Suprapubic skin (tissue), 4 donors: ENCODE data around the gene PITX1. TPM values are rescaled to one million over a fixed set of nuclear protein-coding genes. Genes with fewer than 3 reads are reported as not detected.

Experiments
- DNase-seq, 2 donors: peaks; one replicate each; pipeline ENCODE4 v3.0.0-alpha.2; 2019; ENCODE audit warnings: low spot score in 2 of 2
- H3K27ac ChIP-seq: fragments of 200-600 bp; sonication (generic); one replicate; pipeline ENCODE4 v1.5.1; 2019
- H3K27me3 ChIP-seq: fragments of 200-600 bp; sonication (generic); one replicate; pipeline ENCODE4 v1.5.1; 2019
- H3K36me3 ChIP-seq: fragments of 200-600 bp; sonication (generic); one replicate; pipeline ENCODE4 v1.5.1; 2019
- H3K4me1 ChIP-seq: fragments of 200-600 bp; sonication (generic); one replicate; pipeline ENCODE4 v1.5.1; 2019
- H3K4me3 ChIP-seq: fragments of 200-600 bp; sonication (generic); one replicate; pipeline ENCODE4 v1.5.1; 2019; ENCODE audit warnings: mild to moderate bottlenecking
- H3K9me3 ChIP-seq: fragments of 200-600 bp; sonication (generic); one replicate; pipeline ENCODE4 v1.5.1; 2019
- EP300 ChIP-seq: sonication (generic); formaldehyde crosslinking; IDR thresholded peaks from one replicate; pipeline ENCODE4 v1.6.1; 2017; ENCODE audit warnings: antibody characterized with exemption
- POLR2A ChIP-seq, 2 donors: fragments of 450-650 bp; IDR thresholded peaks; one replicate each; pipeline ENCODE4 v1.6.1; 2017; ENCODE audit warnings: antibody characterized with exemption in 2 of 2, mild to moderate bottlenecking in 2 of 2, moderate library complexity in 2 of 2
- POLR2AphosphoS5 ChIP-seq, 3 donors: sonication (generic); formaldehyde crosslinking; IDR thresholded peaks; one replicate each; pipeline ENCODE4 v1.6.1; 2017; ENCODE audit warnings: antibody characterized with exemption in 3 of 3
- WGBS: methylation state at CpG from one replicate; pipeline ENCODE4 v1.1.5; 2018; 5-methylcytosine and 5-hydroxymethylcytosine counted together
- total RNA-seq, 4 donors: library from RNA; depleted of rRNA; stranded (reverse); fragments of >200 nt; gene quantifications; one replicate each; pipeline ENCODE4 v1.1.0, GENCODE V29; 2016
- TF ChIP-seq, protein P1 (sequence below), 2 donors: fragments of 200-600 bp in 1 of 2; fragments of 450-650 bp in 1 of 2; sonication (generic) in 1 of 2; IDR thresholded peaks; one replicate each; pipeline ENCODE4 v1.5.1; 2016 to 2019; ENCODE audit warnings: antibody characterized with exemption in 2 of 2, mild to moderate bottlenecking in 1 of 2, moderate library complexity in 1 of 2

PITX1 gene
- total RNA-seq, 4 donors from 2014 or later, result 0.64 to 2.4 (median 1.4) TPM

DNA sequence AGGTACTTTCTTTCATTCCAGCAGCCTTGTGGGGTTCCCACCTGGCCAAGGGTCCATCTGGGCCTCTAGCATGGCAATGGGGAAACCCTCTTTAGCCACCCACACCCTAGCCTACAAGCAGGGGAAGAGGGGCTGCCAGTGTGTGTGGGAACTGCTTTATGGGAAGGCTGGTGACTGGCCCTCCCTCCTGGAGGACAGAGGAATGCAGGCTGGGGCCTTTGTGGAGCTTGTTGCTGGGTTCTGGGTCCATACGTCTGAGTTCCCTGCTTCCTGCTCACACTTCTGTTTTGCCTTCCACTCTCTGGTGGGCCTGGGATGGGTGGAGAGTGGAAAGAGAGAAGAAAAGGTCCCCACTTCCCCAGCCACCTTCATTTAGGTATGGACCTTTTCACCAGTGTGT is 14.9 kb upstream of the PITX1 start:
- no peaks in the 10 kb centered on the region for H3K36me3 ChIP-seq
- no peak for TF ChIP-seq POLR2A (IDR thresholded peaks at IDR 0.05)
- TF ChIP-seq EP300, result no peak
- no peak for TF ChIP-seq POLR2AphosphoS5 (IDR thresholded peaks at IDR 0.05)
- TF ChIP-seq, protein P1, sequence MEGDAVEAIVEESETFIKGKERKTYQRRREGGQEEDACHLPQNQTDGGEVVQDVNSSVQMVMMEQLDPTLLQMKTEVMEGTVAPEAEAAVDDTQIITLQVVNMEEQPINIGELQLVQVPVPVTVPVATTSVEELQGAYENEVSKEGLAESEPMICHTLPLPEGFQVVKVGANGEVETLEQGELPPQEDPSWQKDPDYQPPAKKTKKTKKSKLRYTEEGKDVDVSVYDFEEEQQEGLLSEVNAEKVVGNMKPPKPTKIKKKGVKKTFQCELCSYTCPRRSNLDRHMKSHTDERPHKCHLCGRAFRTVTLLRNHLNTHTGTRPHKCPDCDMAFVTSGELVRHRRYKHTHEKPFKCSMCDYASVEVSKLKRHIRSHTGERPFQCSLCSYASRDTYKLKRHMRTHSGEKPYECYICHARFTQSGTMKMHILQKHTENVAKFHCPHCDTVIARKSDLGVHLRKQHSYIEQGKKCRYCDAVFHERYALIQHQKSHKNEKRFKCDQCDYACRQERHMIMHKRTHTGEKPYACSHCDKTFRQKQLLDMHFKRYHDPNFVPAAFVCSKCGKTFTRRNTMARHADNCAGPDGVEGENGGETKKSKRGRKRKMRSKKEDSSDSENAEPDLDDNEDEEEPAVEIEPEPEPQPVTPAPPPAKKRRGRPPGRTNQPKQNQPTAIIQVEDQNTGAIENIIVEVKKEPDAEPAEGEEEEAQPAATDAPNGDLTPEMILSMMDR (IDR thresholded peaks at IDR 0.05), result no peak
- WGBS, result 25% methylated on average over 1 of the region's 1 CpG

DNA sequence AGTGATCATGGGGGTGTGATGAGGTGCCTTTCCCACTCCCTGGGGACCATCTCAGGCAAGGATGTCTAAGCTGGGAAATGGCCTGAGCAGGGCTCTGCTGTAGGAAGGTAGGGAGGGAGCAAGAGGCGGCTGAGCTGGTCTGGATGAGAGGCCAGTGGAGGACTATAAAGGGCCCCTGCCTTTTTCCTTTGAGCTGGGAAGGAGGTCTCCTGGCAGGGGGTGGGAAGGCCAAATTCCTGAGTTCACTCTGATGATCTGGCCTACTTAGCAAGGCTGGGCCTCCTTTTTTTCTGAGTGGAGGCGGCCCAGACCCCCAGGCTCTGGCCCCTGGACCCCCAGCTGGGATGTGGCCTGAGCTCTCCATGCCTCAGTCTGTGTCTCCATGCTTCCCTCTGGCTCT is 14.3 kb upstream of the PITX1 start:
- Histone ChIP-seq H3K27ac (no peak overlapping the region), H3K9me3 (no peaks in the 10 kb centered on the region), H3K4me3 (no peak overlapping the region), H3K36me3 (no peaks in the 10 kb centered on the region), H3K4me1 (no peaks in the 10 kb centered on the region), H3K27me3 (peaks cover 100% of the 10 kb centered on the region)
- TF ChIP-seq EP300 (no peak), POLR2A (IDR thresholded peaks at IDR 0.05) (no peak), POLR2AphosphoS5 (IDR thresholded peaks at IDR 0.05) (no peak)
- TF ChIP-seq, protein P1 (IDR thresholded peaks at IDR 0.05), result no peak
- no peak for DNase-seq
- 90% methylated on average over 2 of the region's 2 CpGs for WGBS

More for the DNA sequence above, 14.9 kb upstream of the PITX1 start:
- no peaks in the 10 kb centered on the region for H3K9me3 ChIP-seq
- H3K4me1 ChIP-seq, result no peaks in the 10 kb centered on the region
- no peak overlapping the region for H3K27ac ChIP-seq
- peaks cover 100% of the 10 kb centered on the region for H3K27me3 ChIP-seq
- no peak overlapping the region for H3K4me3 ChIP-seq
- no peak for DNase-seq

DNA sequence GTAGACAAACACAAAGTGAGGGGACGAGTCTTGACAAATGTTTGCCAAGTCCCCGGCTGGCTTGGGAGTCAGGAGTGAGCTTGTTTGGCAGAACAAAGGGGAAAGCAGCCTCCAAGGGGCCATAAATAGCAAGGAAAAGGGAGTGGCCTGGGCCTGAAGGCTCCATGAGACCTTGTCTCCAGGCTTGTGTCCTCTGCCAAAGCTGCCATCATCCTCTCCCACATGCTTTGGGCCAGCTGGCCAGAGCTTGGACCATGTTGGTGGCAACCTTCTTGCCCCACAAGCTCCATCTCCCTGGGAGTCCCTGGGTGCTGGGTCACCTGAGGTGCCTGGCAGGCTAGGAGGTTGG is 13.3 kb upstream of the PITX1 start:
- no peaks in the 10 kb centered on the region for H3K9me3 ChIP-seq
- no peaks in the 10 kb centered on the region for H3K36me3 ChIP-seq
- H3K4me1 ChIP-seq, result no peaks in the 10 kb centered on the region
- 18% methylated on average over 2 of the region's 2 CpGs for WGBS
- no peak overlapping the region for H3K27ac ChIP-seq
- H3K27me3 ChIP-seq, result peaks cover 99% of the 10 kb centered on the region
- no peak overlapping the region for H3K4me3 ChIP-seq
- TF ChIP-seq EP300 (no peak), POLR2A (IDR thresholded peaks at IDR 0.05) (no peak), POLR2AphosphoS5 (IDR thresholded peaks at IDR 0.05) (no peak)
- TF ChIP-seq, protein P1 (IDR thresholded peaks at IDR 0.05), result no peak
- no peak for DNase-seq

DNA sequence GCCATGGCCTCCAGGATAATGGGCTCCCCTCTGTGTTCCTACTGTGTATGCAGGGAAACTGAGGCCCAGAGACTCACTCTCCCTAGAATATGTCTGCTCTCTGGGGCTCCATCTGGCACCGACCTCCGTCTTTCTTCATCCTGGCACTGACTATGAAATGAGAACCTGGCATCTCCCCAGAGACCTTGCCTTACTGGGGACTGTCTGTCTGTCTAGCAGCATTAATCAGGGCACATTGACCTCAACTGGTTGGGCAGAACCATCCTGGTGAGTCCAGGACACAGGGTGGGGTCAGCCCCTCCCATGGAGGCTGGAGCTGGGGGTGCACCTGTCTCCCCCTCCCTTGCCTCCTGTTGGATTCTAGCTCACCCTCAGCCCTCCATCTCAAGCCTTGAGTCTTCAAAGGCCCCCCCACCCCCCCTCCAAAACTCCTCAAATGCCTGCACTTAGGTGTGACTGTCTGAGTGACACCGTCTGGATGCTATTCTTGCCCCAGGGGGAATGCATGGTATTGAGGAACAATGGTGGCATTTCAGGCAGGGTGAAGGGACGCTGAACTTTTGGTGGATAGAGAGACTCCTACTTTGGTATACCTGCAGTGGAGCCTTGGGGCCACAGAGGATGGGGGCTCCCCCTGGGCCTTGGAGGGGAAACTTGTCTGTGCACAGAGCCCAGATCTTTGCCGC is 12.8 kb upstream of the PITX1 start:
- no peaks in the 10 kb centered on the region for H3K4me1 ChIP-seq
- peaks cover 99% of the 10 kb centered on the region for H3K27me3 ChIP-seq

DNA sequence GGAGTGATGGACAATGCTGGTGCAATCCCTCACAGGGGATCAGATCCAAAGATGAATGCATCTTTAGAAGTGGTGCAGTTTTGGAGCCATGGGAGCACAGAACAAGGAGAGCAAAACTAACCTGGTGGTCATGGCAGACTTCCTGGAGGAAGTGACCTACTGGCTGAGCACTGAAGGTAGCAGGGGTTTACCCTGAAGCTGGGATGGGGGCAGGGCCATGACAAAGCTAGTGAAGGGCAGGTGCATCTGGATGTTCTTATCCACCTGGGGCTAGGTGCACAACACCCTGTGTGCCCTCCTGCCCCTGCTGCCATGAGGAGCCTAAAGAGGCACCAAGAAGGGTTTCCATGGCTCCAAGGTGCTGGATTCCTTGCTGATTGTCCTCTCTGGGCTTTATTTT is 11.5 kb upstream of the PITX1 start:
- Histone ChIP-seq H3K9me3 (no peaks in the 10 kb centered on the region), H3K4me1 (peaks cover 3% of the 10 kb centered on the region), H3K27ac (no peak overlapping the region), H3K4me3 (no peak overlapping the region), H3K36me3 (no peaks in the 10 kb centered on the region), H3K27me3 (peaks cover 99% of the 10 kb centered on the region)
- TF ChIP-seq POLR2A (IDR thresholded peaks at IDR 0.05) (no peak), POLR2AphosphoS5 (IDR thresholded peaks at IDR 0.05) (no peak)
- no peak for DNase-seq

More for the DNA sequence above, 12.8 kb upstream of the PITX1 start:
- 59% methylated on average over 2 of the region's 5 CpGs for WGBS
- H3K9me3 ChIP-seq, result no peaks in the 10 kb centered on the region
- DNase-seq, result no peak
- H3K4me3 ChIP-seq, result no peak overlapping the region
- H3K27ac ChIP-seq, result no peak overlapping the region
- TF ChIP-seq POLR2A (IDR thresholded peaks at IDR 0.05), result no peak
- no peaks in the 10 kb centered on the region for H3K36me3 ChIP-seq

DNA sequence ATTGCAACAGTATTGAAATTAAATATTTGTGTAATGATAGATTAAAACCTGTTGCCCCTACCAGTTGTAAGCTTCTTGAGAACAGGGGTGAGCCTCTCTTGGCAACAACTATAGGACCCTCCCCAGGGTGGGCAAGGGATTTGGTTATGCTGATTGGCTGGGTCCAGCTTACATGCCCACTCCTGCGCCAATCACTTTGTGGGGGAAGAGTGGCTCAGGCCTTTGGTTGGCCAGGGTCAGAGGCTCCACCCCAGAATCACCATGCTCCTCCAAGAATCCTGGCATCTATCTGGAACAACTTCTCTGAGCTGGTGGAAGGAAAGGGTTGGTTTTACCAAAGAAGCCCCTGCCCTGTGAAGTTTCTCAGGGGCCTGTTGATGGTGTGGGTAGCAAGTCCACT is 8.6 kb upstream of the PITX1 start:
- H3K27me3 ChIP-seq, result peaks cover 99% of the 10 kb centered on the region
- H3K4me3 ChIP-seq, result no peak overlapping the region
- H3K4me1 ChIP-seq, result peaks cover 20% of the 10 kb centered on the region
- H3K9me3 ChIP-seq, result no peaks in the 10 kb centered on the region
- H3K27ac ChIP-seq, result no peak overlapping the region
- 82% methylated on average over 1 of the region's 1 CpG for whole genome bisulfite sequencing
- DNase-seq, result no peak
- TF ChIP-seq, protein P1 (IDR thresholded peaks at IDR 0.05), result no peak
- no peaks in the 10 kb centered on the region for H3K36me3 ChIP-seq
